Nephron progenitor cell (in vitro differentiated cells): Measurements from ENCODE around the gene AGTRAP.

Source experiments
- DNase-seq: peaks from one replicate; pipeline ENCODE4 v3.0.0; 2021
- H3K27ac Mint-ChIP-seq: 2 replicates; pipeline ENCODE4 v1.8.0; 2021; ENCODE audit warnings: mild to moderate bottlenecking, moderate library complexity, mixed read lengths
- H3K27me3 Mint-ChIP-seq: 2 replicates; pipeline ENCODE4 v1.8.0; 2021; ENCODE audit warnings: mild to moderate bottlenecking, low read depth, mixed read lengths; ENCODE audit not compliant: poor library complexity
- H3K36me3 Mint-ChIP-seq: 2 replicates; pipeline ENCODE4 v1.8.0; 2021; ENCODE audit warnings: low read depth, mixed read lengths
- H3K4me1 Mint-ChIP-seq: 2 replicates; pipeline ENCODE4 v1.8.0; 2021; ENCODE audit warnings: mixed read lengths
- H3K4me3 Mint-ChIP-seq: 2 replicates; pipeline ENCODE4 v1.8.0; 2021; ENCODE audit warnings: mild to moderate bottlenecking, moderate library complexity, mixed read lengths
- H3K9me3 Mint-ChIP-seq: 2 replicates; pipeline ENCODE4 v1.8.0; 2021; ENCODE audit warnings: mild to moderate bottlenecking, moderate library complexity, mixed read lengths
- CTCF ChIP-seq: fragments of 200-600 bp; sonication (generic); IDR thresholded peaks from 2 replicates; pipeline ENCODE4 v1.5.0; 2021; ENCODE audit warnings: antibody characterized with exemption

AGTRAP gene

GRCh38 chr1:11711490-11711889, 24.4 kb upstream of the AGTRAP start:
- DNase-seq = no peak
- H3K4me3 Mint-ChIP-seq = no peak overlapping the region
- H3K4me1 Mint-ChIP-seq = peaks cover 49% of the 10 kb centered on the region
- H3K27ac Mint-ChIP-seq = no peak overlapping the region
- H3K36me3 Mint-ChIP-seq = peaks cover 3% of the 10 kb centered on the region
- no peak for TF ChIP-seq CTCF
- H3K27me3 Mint-ChIP-seq = peaks cover 9% of the 10 kb centered on the region
- H3K9me3 Mint-ChIP-seq = no peaks in the 10 kb centered on the region

GRCh38 chr1:11712285-11712684, 23.7 kb upstream of the AGTRAP start:
- Mint-ChIP-seq H3K36me3 (peaks cover 3% of the 10 kb centered on the region), H3K9me3 (no peaks in the 10 kb centered on the region), H3K27me3 (peaks cover 9% of the 10 kb centered on the region), H3K4me3 (no peak overlapping the region), H3K27ac (no peak overlapping the region), H3K4me1 (peaks cover 41% of the 10 kb centered on the region)
- TF ChIP-seq CTCF = no peak
- DNase-seq = no peak

- Mint-ChIP-seq H3K9me3 (no peaks in the 10 kb centered on the region), H3K4me1 (peaks cover 33% of the 10 kb centered on the region), H3K27ac (no peak overlapping the region), H3K27me3 (peaks cover 9% of the 10 kb centered on the region), H3K36me3 (peaks cover 3% of the 10 kb centered on the region), H3K4me3 (no peak overlapping the region)
- no peak for TF ChIP-seq CTCF
- DNase-seq = no peak
These were observed 22.8 kb upstream of the AGTRAP start for GRCh38 chr1:11713095-11713494.

- no peak for DNase-seq
- Mint-ChIP-seq H3K27ac (peak overlapping the region; percentile 85), H3K27me3 (peaks cover 18% of the 10 kb centered on the region), H3K4me3 (no peak overlapping the region), H3K9me3 (no peaks in the 10 kb centered on the region), H3K4me1 (peaks cover 24% of the 10 kb centered on the region), H3K36me3 (no peaks in the 10 kb centered on the region)
- no peak for TF ChIP-seq CTCF
These were observed 20.9 kb upstream of the AGTRAP start for GRCh38 chr1:11714831-11715575.

GRCh38 chr1:11719313-11720032, 16.5 kb upstream of the AGTRAP start:
- Mint-ChIP-seq H3K27me3 (peaks cover 22% of the 10 kb centered on the region), H3K4me3 (peak overlapping the region; percentile 62), H3K9me3 (no peaks in the 10 kb centered on the region), H3K4me1 (peaks cover 20% of the 10 kb centered on the region), H3K36me3 (no peaks in the 10 kb centered on the region), H3K27ac (no peak overlapping the region)
- peak; percentile 81 for DNase-seq
- peak; percentile 95 for TF ChIP-seq CTCF
